GM18870 (cell line): ENCODE data around the gene RNASE3.
"Not testable (repeated sequence)": the region's sequence is repeated elsewhere in the genome, so short reads cannot be mapped to it uniquely, and the experiment has no call there.

Source experiments
- ATAC-seq: cut with Tn5 transposase; IDR thresholded peaks from one replicate; pipeline ENCODE4 v1.9.1; 2021; ENCODE audit warnings: moderate library complexity; ENCODE audit not compliant: unreplicated experiment

RNASE3 gene

GRCh38 chr14:20891126-20891825, at the start of gene RNASE3:
Gene RNASE3, plus strand, starts transcription at chr14:20891385. Its CDS starts 302 bp downstream, at chr14:20891687.
- not testable (repeated sequence) for ATAC-seq

- no peak for ATAC-seq
Observed at GRCh38 chr14:20846560-20846959, 44.6 kb upstream of the RNASE3 start.

GRCh38 chr14:20848316-20848954, 42.8 kb upstream of the RNASE3 start:
- no peak for ATAC-seq

GRCh38 chr14:20848955-20849570, 42.1 kb upstream of the RNASE3 start:
- no peak for ATAC-seq

- ATAC-seq, result no peak
Observed at GRCh38 chr14:20853042-20853441, 38.1 kb upstream of the RNASE3 start.

GRCh38 chr14:20855652-20856291, 35.4 kb upstream of the RNASE3 start:
- ATAC-seq, result peak; percentile 96

- no peak for ATAC-seq
Observed at GRCh38 chr14:20857207-20857606, 34.0 kb upstream of the RNASE3 start.

- ATAC-seq, result no peak
Observed at GRCh38 chr14:20857630-20858261, 33.4 kb upstream of the RNASE3 start.

GRCh38 chr14:20866194-20866593, 25.0 kb upstream of the RNASE3 start:
- no peak for ATAC-seq

- no peak for ATAC-seq
Observed at GRCh38 chr14:20866963-20867362, 24.2 kb upstream of the RNASE3 start.

GRCh38 chr14:20873370-20874177, 17.6 kb upstream of the RNASE3 start:
- ATAC-seq, result peak; percentile 63

- no peak for ATAC-seq
Observed at GRCh38 chr14:20877016-20877415, 14.2 kb upstream of the RNASE3 start.

- ATAC-seq, result no peak
Observed at GRCh38 chr14:20878695-20879094, 12.5 kb upstream of the RNASE3 start.

- ATAC-seq, result not testable (repeated sequence)
Observed at GRCh38 chr14:20881229-20881628, 10.0 kb upstream of the RNASE3 start.

- not testable (repeated sequence) for ATAC-seq
Observed at GRCh38 chr14:20882787-20883186, 8.4 kb upstream of the RNASE3 start.

- not testable (repeated sequence) for ATAC-seq
Observed at GRCh38 chr14:20888411-20888810, 2.8 kb upstream of the RNASE3 start.

GRCh38 chr14:20895322-20895721, 4.1 kb downstream of the RNASE3 start:
- not testable (repeated sequence) for ATAC-seq

- ATAC-seq, result no peak
Observed at GRCh38 chr14:20904393-20905029, 13.3 kb downstream of the RNASE3 start.

- ATAC-seq, result no peak
Observed at GRCh38 chr14:20905676-20906075, 14.5 kb downstream of the RNASE3 start.

- ATAC-seq, result no peak
Observed at GRCh38 chr14:20907214-20907613, 16.0 kb downstream of the RNASE3 start.
